Measurements from ENCODE around the gene ALDH3B1.

The ALDH3B1 gene

DNA sequence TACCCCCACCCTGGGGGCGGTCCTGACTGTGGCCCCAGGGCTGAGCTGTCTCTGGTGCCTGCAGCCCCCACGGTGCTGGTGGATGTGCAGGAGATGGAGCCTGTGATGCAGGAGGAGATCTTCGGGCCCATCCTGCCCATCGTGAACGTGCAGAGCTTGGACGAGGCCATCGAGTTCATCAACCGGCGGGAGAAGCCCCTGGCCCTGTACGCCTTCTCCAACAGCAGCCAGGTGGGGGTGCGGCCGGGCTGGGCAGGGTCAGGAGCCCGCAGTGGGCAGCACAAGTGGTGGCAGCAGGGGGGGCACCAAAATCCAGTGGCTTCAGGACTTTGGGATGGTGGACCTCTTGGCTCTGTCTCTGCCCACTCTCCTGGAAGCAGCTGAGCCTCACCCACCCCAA lies 12.4 kb downstream of the ALDH3B1 start:
- DNase-seq, result no peak
- intact Hi-C loops (cut with DNase I), result no loop called here

DNA sequence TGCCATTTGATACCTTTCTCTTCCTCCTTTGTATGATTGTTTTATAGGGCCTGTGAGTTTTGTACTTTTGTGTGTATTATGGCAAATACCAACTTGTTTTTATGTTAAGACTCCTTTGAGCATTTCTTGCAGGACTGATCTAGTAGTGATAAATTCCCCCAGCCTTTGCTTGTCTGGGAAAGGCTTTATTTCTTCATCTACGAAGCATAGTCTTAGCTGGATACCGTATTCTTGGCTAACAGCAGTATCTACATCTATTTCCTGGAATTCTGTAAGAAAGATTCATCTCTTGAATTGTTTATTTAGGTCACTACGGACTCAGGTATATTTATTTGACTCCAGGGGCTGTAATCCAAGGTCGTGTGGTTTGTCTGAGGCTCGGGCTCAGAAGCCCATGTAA lies 14.4 kb downstream of the ALDH3B1 start:
- no peak for DNase-seq
- intact Hi-C loops (cut with DNase I), result no loop called here

DNA sequence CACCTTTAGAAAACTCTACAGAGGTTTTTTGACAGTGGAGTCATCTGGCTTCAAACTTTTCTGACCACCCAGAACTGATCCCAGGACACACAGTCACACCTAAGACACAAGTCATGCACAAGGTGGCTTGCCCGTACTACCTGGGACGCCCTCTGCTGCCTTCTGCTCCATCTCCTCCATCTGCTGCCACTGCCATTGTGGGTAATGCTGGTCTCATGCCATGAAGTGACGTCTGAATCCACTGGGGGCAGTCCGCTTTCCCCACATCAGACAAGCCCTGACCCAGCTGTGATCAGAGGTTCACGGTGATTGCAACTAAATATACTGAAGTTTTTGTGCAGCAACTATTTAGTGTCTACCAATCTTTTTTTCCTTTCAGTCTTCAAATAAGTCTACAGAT lies 14.9 kb downstream of the ALDH3B1 start:
- intact Hi-C loops (cut with DNase I), result no loop called here
- no peak for DNase-seq

DNA sequence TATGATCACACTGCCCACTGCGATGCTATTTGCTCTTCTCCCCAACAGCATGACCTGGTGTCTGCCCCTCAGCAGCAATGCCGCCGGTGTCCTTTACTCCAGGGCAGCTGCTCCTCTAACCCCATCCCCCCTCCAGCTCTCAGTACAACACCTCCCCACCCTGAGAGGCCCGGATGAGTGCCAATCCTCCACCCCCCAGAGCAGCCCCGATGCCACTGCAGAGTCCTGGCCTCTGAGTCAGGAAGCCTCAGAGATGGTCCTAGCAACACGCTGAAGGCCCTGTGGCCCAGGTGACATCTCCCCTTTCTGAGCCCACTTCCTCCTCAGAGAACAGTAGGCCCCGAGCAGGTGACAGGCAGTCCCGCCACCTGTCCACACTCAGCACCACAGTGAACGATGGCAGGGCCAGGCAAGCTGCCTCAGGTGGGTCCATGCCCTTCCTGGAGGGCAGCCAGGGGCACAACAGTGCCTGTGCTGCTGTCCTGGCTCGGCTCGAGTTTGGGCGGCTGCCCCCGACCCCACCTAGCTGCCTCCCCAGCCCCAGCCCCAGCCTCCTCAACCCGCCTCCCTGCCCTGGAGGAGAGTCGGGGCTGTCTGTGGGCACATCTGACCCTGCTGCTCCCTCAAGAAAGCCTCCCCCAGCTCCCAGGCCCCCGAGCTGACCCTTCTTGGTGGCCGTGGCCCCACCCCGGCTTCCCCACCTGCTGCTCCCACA lies 16.4 kb downstream of the ALDH3B1 start:
- no peak for DNase-seq
- intact Hi-C loops (cut with DNase I), result no loop called here

DNA sequence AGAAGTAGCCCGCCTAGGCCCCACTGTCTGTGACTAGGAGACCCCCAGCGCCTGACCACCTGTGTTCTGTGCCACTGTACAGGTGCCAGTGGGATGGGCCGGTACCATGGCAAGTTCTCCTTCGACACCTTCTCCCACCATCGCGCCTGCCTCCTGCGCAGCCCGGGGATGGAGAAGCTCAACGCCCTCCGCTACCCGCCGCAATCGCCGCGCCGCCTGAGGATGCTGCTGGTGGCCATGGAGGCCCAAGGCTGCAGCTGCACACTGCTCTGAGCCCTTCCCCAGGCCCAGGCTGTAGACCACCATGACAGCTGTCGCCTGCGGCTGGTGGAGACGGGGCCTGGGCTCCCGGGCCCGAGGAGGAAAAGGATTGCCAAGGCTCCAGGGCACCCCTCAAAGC lies 17.5 kb downstream of the ALDH3B1 start:
- intact Hi-C loops (cut with DNase I), result no loop called here
- no peak for DNase-seq

DNA sequence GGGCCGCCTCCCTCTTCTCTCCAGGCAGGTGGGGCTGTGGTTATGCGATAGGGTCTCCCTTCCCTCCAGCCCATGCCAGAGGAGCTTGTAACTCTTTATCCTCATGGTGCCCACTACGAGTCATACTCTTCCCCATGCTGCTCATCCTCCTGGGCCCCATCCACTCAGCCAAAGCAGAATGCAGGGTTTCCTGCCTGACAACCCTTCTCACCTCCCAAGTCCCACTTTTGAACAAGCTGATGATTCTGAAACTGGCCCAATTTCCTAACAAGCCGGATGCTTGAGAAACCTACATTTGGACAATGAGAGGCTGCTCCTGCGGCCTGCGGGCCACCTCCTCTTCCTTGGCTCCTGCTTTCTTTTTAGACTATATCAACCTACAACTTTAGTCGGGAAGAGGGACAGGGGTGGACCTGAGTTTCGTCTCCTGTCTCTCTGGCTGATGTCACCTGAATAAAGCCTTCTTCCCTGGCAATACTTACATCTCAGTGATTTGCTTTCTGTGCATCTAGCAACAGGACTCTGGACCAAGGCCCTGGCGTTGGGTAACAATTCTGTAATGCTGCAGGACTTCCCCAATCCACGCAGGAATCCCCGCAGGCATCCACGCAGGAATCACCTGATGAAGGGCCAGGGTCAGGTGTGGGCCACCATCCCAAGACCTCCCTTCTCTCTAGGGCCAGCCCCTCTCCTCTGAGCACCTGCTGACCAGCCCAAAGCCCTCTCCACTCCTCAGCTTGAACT lies 18.8 kb downstream of the ALDH3B1 start:
- intact Hi-C loops (cut with DNase I), result no loop called here

DNA sequence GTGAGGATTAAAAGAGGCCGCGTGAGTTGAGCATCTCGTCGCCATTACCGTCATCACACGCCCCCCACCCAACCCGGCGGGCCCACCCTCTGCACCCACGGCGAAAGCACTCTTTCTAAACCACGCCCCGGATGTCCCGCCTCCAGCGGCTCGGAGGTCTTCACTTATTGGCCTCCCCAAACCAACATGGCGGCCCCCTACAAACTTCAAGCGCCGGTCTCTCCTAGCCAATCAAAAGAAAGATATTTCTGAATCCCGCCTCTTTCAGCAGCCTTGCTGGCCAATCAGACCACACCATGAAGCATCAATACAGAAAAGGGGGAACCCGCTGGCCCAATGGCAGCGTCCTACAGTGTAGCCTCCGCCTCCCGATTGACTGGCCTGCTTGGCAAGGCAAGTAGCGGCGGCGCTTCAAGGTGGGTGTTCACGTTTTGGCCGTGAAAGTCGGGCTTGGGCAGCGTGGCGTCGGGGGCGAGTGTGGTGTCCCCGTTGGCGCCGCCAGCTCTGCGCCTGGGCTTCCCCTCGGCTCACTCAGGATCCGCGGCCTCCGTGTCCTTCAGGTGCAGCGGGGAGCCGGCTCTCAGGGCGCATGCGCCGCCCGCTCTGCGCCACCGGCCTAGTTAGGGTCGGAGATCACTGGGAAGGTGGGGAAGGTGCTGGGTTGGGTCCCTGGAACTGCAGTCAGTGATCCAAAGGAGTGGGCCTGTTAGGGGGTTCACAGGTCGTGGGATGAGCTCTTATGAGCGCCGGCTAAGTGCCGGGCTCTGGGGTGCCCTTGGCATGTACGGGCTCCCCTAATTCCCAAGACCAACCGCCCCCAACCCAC lies 20.4 kb downstream of the ALDH3B1 start, which contains the start of gene NDUFS8:
Gene NDUFS8 (plus strand): TSS at position 364 of the 826 bp plus-strand sequence. CDS start 1,471 bp downstream, outside the sequence.
- intact Hi-C loops (cut with DNase I), result loop anchor here (2.0 kb wide), 1 partner anchor 90 kb away; the partner anchor contains the start of gene CHKA
- DNase-seq, result peak; percentile 94 to 99 (median 98)

More for the DNA sequence above, 18.8 kb downstream of the ALDH3B1 start:
- no peak for DNase-seq

DNA sequence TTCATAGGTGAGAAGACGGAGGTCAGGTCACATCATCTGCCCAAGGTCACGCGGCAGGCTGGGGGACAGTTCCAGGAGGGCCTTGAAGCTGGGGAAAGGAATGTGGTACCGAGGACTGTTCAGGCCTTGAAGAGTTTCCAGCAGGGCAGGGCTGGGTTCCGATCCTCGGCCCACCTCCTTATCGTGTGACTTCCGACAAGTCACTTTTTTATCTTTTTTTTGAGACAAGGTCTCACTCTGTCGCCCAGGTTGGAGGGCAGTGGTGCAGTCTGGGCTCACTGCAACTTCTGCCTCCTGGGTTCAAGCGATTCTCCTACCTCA lies 21.0 kb downstream of the ALDH3B1 start:
- intact Hi-C loops (cut with DNase I), result loop anchor here (2.0 kb wide), 1 partner anchor 90 kb away; the partner anchor contains the start of gene CHKA
- no peak for DNase-seq

DNA sequence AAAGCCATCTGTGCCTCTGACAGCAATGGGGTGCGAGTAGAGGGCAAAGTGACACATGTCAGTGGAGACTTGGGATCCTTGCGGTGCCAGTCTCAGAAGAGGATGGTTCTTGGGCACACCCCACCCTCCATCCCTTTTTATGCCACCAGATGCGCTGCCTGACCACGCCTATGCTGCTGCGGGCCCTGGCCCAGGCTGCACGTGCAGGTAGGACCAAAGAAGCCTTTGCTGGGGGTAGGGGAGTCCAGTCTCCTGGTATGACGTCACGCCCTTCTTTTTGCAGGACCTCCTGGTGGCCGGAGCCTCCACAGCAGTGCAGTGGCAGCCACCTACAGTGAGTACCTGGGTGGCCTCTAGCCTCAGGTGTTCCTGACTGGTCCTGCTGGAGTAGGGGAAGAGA lies 21.9 kb downstream of the ALDH3B1 start:
- intact Hi-C loops (cut with DNase I), result no loop called here
- DNase-seq, result no peak

DNA sequence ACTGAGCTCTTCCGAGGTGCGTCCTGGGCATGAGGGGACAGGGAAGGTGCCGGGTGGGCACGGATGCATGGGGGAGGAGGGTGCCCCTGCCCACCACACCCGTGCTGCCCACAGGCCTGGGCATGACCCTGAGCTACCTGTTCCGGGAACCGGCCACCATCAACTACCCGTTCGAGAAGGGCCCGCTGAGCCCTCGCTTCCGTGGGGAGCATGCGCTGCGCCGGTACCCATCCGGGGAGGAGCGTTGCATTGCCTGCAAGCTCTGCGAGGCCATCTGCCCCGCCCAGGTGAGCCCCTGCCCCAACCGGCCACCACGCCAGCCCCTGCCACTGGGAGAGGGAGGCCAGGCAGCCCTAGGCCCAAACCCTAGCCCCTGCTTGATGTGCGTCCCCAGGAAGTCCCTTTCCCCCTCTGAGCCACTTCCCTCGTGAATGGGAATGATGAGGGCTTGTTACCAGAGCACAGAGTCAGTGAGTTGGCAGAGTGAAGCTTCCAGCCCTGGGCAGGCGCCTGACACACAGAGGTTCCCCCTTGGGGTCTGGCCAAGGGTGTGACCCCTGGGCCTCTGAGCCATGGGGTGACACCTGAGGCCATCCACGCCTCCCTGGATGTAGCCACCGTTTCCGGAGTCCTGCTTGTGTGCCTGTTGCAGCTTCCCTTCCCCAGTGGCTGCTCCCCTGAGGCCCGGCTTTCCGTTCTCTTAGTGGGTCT lies 23.0 kb downstream of the ALDH3B1 start:
- DNase-seq, result no peak
- intact Hi-C loops (cut with DNase I), result no loop called here

DNA sequence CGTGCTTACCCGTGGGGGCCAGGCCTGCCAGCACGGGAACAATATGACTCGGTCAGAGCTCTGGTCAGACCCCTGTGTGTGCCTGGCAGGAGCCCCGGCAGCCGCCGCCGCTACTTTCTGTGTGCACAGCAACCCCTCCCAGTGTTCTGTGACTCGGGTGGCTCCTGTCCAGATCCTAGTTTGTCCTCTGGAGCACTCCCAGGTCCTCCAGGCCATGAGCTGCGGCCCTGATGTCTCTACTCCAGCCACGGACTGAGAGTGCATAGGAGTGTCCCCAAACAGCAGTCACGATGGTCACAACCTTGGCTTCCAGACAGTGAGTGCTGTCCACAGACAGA lies 23.6 kb downstream of the ALDH3B1 start:
- intact Hi-C loops (cut with DNase I), result no loop called here

DNA sequence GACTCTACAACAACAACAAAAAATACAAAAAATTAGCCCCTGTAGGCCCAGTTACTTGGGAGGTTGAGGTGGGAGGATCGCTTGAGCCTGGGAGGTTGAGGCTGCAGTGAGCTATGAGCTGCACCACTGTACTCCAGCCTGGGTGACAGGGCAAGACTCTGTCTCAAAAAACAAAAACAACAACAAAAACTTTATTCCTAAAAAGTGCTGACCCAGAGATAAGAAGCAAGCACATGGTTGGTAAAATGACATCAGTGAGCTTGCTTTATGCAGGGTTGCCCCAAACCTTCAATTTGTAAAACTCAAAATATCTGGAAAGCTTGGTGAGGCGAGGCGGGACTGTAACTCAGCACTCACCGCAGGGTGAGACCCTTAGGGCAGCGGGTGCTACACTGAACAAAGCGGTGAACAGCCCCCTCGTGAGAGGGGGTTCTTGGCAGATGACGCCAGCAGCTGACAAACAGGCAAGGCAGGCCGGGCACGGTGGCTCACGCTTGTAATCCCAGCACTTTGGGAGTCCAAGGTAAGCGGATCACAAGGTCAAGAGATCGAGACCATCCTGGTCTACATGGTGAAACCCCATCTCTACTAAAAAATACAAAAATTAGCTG lies 25.2 kb downstream of the ALDH3B1 start:
- DNase-seq, result no peak
- intact Hi-C loops (cut with DNase I), result no loop called here

More for the DNA sequence above, 23.6 kb downstream of the ALDH3B1 start:
- no peak for DNase-seq

DNA sequence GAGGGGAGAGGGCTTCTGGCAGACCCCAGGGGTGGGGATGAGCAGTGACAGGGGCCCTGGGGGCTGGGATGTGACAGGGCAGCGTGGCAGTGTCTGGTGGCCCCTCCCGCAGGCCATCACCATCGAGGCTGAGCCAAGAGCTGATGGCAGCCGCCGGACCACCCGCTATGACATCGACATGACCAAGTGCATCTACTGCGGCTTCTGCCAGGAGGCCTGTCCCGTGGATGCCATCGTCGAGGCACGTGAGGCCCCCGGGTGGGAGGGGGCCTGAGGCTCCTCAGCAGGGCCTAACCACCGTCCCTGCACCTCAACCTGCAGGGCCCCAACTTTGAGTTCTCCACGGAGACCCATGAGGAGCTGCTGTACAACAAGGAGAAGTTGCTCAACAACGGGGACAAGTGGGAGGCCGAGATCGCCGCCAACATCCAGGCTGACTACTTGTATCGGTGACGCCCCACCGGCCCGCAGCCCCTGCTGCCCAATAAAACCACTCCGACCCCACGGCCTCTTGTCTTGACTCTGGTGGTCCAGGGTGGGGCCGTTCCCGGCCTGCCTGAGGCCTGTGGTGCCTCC lies 26.1 kb downstream of the ALDH3B1 start:
- intact Hi-C loops (cut with DNase I), result no loop called here
- no peak for DNase-seq

DNA sequence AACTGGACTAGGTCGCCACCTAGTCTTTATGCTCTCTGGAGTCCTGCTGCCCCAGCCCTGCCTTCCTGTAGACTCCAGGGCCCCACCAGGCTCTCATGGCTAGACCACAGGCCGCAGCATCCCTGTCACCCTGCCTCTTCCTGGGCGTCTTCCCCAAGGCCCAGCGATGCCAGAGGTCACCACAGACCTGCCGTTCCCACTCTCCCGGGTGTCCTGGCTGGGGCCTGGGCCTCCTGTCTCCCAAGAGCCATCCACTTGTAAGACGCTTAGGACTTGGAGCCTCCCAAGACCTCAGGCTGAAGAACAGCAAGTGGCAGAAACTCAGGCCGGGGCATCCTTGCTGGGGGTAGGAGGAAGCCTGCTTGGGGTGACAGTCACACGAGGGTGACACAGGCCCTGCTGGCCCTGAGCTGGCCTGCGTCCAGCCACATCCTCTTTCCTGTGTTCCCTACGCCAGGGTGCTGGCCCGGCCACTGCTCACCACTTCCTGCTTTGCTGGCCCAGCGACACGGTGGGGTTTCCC lies 26.7 kb downstream of the ALDH3B1 start:
- DNase-seq, result peak in 13 of 42 donors; percentile 28 to 72 (median 54)
- intact Hi-C loops (cut with DNase I), result no loop called here

DNA sequence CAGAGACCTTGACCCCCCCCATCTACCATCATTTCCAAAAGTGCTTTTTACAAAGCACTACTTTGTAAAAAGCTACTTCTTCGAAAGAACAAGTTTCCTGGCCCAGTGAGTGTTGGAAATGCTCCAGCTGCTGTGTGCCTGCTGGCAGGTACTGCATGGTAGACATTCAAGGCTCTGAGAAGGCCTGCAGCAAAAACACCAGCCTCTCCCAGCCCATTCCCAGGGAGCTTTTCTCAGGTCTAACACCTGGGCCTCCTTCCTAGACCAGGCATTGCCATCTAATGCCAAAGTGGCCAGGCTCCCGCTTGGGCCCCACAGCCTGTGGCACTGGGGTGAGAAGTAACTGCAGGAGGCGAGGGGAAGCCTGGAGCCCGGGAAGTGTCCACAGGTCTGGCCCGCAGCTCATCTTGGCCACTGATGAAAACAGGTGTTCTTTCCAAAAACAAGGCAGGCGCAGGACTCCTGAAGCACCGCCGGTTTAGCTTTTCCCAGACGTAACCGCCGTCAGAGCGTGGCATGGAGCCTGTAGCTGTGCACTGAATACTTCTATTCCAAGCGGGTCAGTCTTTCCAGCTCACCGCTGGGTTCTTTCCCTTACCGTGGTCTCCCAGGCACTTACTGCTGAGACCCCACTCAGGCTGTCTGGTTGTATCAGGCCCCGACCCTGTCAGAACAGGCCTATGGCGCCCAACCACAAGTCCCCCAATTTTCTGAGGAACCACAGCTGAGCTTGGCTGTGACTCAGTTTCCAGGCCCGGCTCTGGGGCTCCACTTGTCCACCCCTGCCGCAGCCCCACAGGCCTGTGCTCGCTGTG lies 27.5 kb downstream of the ALDH3B1 start:
- intact Hi-C loops (cut with DNase I), result no loop called here
- peak in 2 of 42 donors; percentile 28 to 31 for DNase-seq

DNA sequence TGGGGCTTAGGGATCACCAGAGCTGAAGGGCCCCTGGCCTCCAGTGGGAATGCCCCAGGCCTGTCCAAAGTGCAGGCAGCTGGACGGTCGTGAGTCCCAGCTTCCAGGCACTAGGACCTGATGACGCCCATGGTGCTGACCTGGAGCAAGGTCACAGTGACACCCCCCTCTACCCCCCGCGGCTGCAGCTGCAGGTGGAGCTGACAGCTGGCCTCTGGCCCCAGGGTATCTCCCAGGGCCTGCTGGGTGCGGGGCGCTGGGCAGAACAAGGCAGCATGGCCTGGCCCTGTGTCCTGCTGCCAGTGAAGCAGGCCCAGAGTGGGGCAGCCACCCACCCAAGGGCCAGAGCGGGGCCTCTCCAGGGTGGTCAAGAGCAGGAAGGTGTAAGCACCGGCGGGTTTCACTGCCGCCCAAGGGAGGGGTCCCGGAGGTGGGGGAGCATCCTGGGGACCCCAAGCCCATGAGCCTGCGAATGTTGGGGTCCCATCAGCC lies 28.1 kb downstream of the ALDH3B1 start:
- no peak for DNase-seq
- intact Hi-C loops (cut with DNase I), result no loop called here

Data from head of caudate nucleus (tissue), 42 donors.